Osteoblast (primary cell): ENCODE data around the gene SS18L1. TPM values are rescaled to one million over a fixed set of nuclear protein-coding genes. Genes with fewer than 3 reads are reported as not detected.

Experiments used
- DNase-seq: peaks from one replicate; pipeline ENCODE4 v3.0.0; 2011; ENCODE audit warnings: low spot score, mixed read lengths; ENCODE audit not compliant: insufficient read length; ENCODE audit errors: missing footprints
- H2AFZ ChIP-seq: 2 replicates; pipeline ENCODE4 v1.6.0; 2011; ENCODE audit warnings: mild to moderate bottlenecking, low read length
- H3K27ac ChIP-seq: 2 replicates; pipeline ENCODE4 v1.5.1; 2011; ENCODE audit warnings: mild to moderate bottlenecking, low read depth, low read length, moderate library complexity
- H3K27me3 ChIP-seq: 2 replicates; pipeline ENCODE4 v1.6.0; 2012; ENCODE audit warnings: mild to moderate bottlenecking, control low read depth, inconsistent platforms, low read length, moderate library complexity; ENCODE audit not compliant: insufficient read depth
- H3K36me3 ChIP-seq: 2 replicates; pipeline ENCODE4 v1.5.1; 2011; ENCODE audit warnings: mild to moderate bottlenecking, low read length, control low read depth, moderate library complexity; ENCODE audit not compliant: insufficient read depth
- H3K4me1 ChIP-seq: 2 replicates; pipeline ENCODE4 v1.5.1; 2011; ENCODE audit warnings: mild to moderate bottlenecking, low read length, control low read depth, moderate library complexity; ENCODE audit not compliant: insufficient read depth
- H3K4me2 ChIP-seq: 2 replicates; pipeline ENCODE4 v1.6.0; 2011; ENCODE audit warnings: mild to moderate bottlenecking, low read length; ENCODE audit not compliant: insufficient read depth
- H3K4me3 ChIP-seq: fragments of 200-600 bp; sonication (generic); 3 replicates; pipeline ENCODE4 v1.5.1; 2012; ENCODE audit warnings: mild to moderate bottlenecking, low read length, inconsistent platforms; ENCODE audit not compliant: insufficient read depth
- H3K79me2 ChIP-seq: 2 replicates; pipeline ENCODE4 v1.6.0; 2012; ENCODE audit warnings: mild to moderate bottlenecking, low read length, control low read depth, inconsistent platforms; ENCODE audit not compliant: insufficient read depth
- H3K9me3 ChIP-seq: 2 replicates; pipeline ENCODE4 v1.5.1; 2011; ENCODE audit warnings: low read depth, low read length, control low read depth
- H4K20me1 ChIP-seq: 2 replicates; pipeline ENCODE4 v1.6.0; 2012; ENCODE audit warnings: mild to moderate bottlenecking, low read length, control low read depth; ENCODE audit not compliant: insufficient read depth
- total RNA-seq: library from RNA; depleted of rRNA; stranded (reverse); fragments of >200 nt; gene quantifications from 2 replicates; pipeline ENCODE4 v1.2.3, GENCODE V29; 2012
- TF ChIP-seq, protein P1 (sequence below): IDR thresholded peaks from 2 replicates; pipeline ENCODE4 v1.5.1; 2011; ENCODE audit warnings: mild to moderate bottlenecking, low read depth, low read length, moderate library complexity; ENCODE audit errors: extremely low read depth

The SS18L1 gene
- total RNA-seq, 1 donor, result 12.7 TPM

DNA sequence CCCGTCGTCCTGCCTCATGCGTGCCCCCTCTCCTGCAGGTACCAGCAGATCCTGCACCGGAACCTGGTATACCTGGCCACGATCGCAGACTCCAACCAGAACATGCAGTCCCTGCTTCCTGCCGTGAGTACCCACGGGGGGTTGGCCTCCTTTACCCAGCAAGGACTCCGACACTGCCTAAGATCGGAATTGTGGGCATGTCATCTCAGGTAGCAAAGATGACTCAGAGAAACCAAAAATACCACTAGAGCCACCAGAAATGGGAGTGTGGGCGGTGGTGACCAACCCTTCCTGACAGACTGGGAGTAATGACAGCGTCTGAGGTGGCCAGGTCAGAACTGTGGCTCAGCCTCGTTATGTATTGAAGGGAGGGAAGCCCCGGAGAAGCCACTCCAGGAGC lies 16.3 kb downstream of the SS18L1 start:
- TF ChIP-seq, protein P1, sequence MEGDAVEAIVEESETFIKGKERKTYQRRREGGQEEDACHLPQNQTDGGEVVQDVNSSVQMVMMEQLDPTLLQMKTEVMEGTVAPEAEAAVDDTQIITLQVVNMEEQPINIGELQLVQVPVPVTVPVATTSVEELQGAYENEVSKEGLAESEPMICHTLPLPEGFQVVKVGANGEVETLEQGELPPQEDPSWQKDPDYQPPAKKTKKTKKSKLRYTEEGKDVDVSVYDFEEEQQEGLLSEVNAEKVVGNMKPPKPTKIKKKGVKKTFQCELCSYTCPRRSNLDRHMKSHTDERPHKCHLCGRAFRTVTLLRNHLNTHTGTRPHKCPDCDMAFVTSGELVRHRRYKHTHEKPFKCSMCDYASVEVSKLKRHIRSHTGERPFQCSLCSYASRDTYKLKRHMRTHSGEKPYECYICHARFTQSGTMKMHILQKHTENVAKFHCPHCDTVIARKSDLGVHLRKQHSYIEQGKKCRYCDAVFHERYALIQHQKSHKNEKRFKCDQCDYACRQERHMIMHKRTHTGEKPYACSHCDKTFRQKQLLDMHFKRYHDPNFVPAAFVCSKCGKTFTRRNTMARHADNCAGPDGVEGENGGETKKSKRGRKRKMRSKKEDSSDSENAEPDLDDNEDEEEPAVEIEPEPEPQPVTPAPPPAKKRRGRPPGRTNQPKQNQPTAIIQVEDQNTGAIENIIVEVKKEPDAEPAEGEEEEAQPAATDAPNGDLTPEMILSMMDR, result no peak
- H2AFZ ChIP-seq, result no peak overlapping the region
- H3K9me3 ChIP-seq, result no peaks in the 10 kb centered on the region
- no peak overlapping the region for H3K4me3 ChIP-seq
- H3K27ac ChIP-seq, result peak overlapping the region; percentile 37
- H3K4me1 ChIP-seq, result peaks cover 20% of the 10 kb centered on the region
- H3K4me2 ChIP-seq, result no peak overlapping the region
- peak; percentile 87 for DNase-seq
- H3K79me2 ChIP-seq, result peaks cover 59% of the 10 kb centered on the region
- H3K36me3 ChIP-seq, result peaks cover 11% of the 10 kb centered on the region
- H4K20me1 ChIP-seq, result peaks cover 26% of the 10 kb centered on the region
- H3K27me3 ChIP-seq, result no peaks in the 10 kb centered on the region

DNA sequence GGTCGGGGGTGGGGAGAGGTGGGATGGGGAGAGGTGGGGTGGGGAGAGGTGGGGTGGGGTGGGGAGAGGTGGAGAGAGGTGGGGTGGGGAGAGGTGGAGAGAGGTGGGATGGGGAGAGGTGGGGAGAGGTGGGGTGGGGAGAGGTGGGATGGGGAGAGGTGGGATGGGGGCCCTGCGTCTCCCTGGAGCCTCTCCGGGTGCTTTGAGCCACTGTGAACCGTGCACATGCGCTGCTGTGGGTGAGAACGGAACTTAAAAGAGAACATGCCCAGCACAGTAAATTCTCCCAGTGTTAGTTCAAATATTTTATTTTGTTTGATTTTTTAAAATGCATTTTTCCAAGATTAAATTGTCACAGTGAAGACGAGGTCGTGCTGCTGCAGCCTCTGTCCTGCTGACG lies 16.7 kb downstream of the SS18L1 start:
- H3K79me2 ChIP-seq, result peaks cover 55% of the 10 kb centered on the region
- TF ChIP-seq, protein P1, result no peak

DNA sequence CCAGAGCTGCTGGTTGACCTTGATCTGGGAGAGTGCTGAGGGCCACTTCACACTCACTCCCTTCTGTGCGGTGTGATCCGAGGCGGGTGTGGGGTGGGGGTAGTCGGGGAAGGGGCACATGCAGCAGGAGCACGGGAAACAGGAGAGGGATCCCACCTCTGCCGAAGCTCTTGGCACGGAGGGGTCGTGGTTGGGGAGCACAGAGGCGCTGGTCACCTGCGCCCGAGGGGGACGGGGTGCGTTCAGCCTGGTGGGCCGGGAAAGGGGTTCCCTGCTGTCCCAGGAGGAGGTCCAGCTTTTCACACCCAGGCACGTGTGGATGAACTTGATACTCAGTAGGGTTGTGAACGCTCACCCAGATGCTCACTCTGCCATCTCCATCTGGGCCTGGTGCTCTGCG lies 17.3 kb downstream of the SS18L1 start:
- Histone ChIP-seq H4K20me1 (peaks cover 17% of the 10 kb centered on the region), H3K79me2 (peaks cover 49% of the 10 kb centered on the region), H3K36me3 (peaks cover 19% of the 10 kb centered on the region), H3K27ac (peak overlapping the region; percentile 86), H3K4me1 (peaks cover 20% of the 10 kb centered on the region), H3K27me3 (no peaks in the 10 kb centered on the region), H3K4me3 (peak overlapping the region; percentile 24), H3K4me2 (peak overlapping the region; percentile 57), H3K9me3 (no peaks in the 10 kb centered on the region), H2AFZ (no peak overlapping the region)
- DNase-seq, result no peak
- TF ChIP-seq, protein P1, result no peak

More for the DNA sequence above, 16.7 kb downstream of the SS18L1 start:
- no peak overlapping the region for H2AFZ ChIP-seq
- no peaks in the 10 kb centered on the region for H3K27me3 ChIP-seq
- peaks cover 20% of the 10 kb centered on the region for H3K4me1 ChIP-seq
- H4K20me1 ChIP-seq, result peaks cover 23% of the 10 kb centered on the region
- no peak overlapping the region for H3K4me2 ChIP-seq
- no peak overlapping the region for H3K27ac ChIP-seq
- no peaks in the 10 kb centered on the region for H3K9me3 ChIP-seq
- DNase-seq, result no peak
- peaks cover 15% of the 10 kb centered on the region for H3K36me3 ChIP-seq
- no peak overlapping the region for H3K4me3 ChIP-seq

DNA sequence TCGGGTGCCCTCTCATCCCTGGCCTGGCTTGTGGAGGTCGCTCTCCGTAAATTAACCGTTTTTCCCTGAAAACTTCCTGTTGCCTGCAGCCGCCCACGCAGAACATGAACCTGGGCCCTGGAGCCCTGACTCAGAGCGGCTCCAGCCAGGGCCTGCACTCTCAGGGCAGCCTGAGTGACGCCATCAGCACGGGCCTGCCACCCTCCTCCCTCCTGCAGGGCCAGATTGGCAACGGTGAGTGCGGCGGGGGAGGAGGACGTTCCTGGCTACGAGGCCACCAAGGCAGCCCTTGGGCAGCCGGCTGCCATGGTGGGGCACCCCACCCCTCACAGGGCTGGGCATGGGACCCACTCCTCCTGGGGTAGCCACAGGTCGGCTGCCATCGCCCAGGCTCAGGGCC lies 17.8 kb downstream of the SS18L1 start:
- H2AFZ ChIP-seq, result peak overlapping the region; percentile 57
- TF ChIP-seq, protein P1, result no peak
- H3K36me3 ChIP-seq, result peaks cover 21% of the 10 kb centered on the region
- DNase-seq, result peak; percentile 100
- H3K4me2 ChIP-seq, result peak overlapping the region; percentile 57
- H4K20me1 ChIP-seq, result peaks cover 13% of the 10 kb centered on the region
- peaks cover 44% of the 10 kb centered on the region for H3K79me2 ChIP-seq
- no peaks in the 10 kb centered on the region for H3K27me3 ChIP-seq
- H3K9me3 ChIP-seq, result no peaks in the 10 kb centered on the region
- H3K4me3 ChIP-seq, result peak overlapping the region; percentile 24
- peaks cover 20% of the 10 kb centered on the region for H3K4me1 ChIP-seq
- H3K27ac ChIP-seq, result peak overlapping the region; percentile 86
